ENCODE data around the gene HAT1. TPM values are rescaled to one million over a fixed set of nuclear protein-coding genes. Genes with fewer than 3 reads are reported as not detected.
"Not testable (repeated sequence)": the region's sequence is repeated elsewhere in the genome, so short reads cannot be mapped to it uniquely, and the experiment has no call there.

Gene HAT1, protein sequence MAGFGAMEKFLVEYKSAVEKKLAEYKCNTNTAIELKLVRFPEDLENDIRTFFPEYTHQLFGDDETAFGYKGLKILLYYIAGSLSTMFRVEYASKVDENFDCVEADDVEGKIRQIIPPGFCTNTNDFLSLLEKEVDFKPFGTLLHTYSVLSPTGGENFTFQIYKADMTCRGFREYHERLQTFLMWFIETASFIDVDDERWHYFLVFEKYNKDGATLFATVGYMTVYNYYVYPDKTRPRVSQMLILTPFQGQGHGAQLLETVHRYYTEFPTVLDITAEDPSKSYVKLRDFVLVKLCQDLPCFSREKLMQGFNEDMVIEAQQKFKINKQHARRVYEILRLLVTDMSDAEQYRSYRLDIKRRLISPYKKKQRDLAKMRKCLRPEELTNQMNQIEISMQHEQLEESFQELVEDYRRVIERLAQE
- 10 to 100 TPM; 69.9 to 79.4 (median 79.1) TPM for polyA plus RNA-seq (ENCODE audit: insufficient read length in 3 of 3)

GRCh38 chr2:171922230-171923022 lies at the start of gene HAT1:
TSS of gene HAT1 (plus strand) at chr2:171922461. CDS start at chr2:171922501, 40 bp downstream.
- DNase-seq (ENCODE audit: low read depth in 3 of 3, low spot score in 2 of 3): peak; percentile 95 to 97 (median 96)

DNA sequence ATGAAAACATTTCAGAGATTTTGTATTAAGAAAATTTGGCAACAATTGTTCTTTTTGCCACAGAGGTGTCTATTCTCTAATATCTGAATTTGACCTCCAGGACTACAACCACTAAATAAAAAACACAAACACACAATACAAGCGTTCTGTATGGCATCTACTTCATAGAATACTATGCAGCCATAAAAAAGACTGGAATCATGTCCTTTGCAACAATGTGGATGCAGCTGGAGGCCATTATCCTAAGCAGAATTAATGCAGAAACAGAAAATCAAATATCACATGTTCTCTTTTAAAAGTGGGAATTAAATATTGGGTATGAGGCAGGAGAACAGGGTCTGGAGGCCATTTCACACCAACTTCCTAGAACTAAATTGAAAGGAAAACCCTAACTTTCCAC lies 47.7 kb upstream of the HAT1 start:
- no peak for DNase-seq (ENCODE audit: low read depth in 3 of 3, low spot score in 2 of 3)

DNA sequence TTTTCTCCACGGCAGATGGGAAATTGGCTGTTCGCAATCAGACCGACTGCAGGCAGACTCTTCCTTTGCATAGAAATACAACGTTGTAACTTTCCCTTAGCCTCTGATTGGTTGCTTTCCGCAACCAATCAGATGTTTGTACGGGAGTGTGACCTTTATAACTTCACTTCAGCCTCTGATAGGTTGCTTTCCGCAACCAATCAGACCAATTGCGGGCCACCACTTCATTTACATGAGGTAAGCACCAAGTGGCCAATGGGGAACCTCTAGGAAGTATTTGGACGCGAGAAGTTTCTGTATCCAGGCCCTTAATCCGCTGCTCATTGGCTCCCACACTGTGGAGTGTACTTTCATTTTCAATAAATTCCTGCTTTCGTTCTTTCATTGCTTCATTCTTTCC lies 47.3 kb upstream of the HAT1 start:
- DNase-seq (ENCODE audit: low read depth in 3 of 3, low spot score in 2 of 3): no peak

GRCh38 chr2:171878481-171878993 lies 43.7 kb upstream of the HAT1 start:
- no peak for DNase-seq (ENCODE audit: low read depth in 3 of 3, low spot score in 2 of 3)

- DNase-seq (ENCODE audit: low read depth in 3 of 3, low spot score in 2 of 3): no peak
These were observed 42.4 kb upstream of the HAT1 start for GRCh38 chr2:171879865-171880264.

GRCh38 chr2:171880774-171881173 lies 41.5 kb upstream of the HAT1 start:
- DNase-seq (ENCODE audit: low read depth in 3 of 3, low spot score in 2 of 3): no peak

- DNase-seq (ENCODE audit: low read depth in 3 of 3, low spot score in 2 of 3): no peak
These were observed 40.0 kb upstream of the HAT1 start for GRCh38 chr2:171882089-171882769.

DNA sequence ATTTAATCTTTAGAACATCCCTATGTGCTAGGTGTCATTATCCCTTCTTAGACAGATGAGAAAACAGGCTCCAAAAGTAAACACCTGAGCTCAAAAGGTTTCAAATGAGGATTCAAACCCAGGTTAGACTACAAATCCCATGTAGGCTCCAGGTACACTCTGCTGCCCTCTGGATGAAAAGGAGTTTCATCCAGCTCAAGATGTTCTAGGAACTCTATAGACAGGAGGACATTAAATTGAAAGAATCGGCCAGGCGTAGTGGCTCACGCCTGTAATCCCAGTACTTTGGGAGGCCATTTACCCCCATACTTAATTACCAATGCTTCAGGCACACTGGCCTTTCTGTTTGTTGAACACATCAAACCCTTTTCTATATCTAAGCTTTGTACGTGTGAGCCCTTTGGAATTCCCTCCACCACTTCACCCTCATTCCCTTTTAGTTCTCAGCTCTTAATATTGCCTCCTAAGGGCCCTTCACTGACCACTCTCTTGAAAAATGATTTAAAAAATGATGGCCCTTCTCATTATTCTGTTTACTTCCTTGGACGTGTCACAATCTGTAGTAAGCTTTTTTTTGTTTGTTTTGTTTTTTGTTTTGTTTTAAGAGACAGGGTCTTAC lies 38.9 kb upstream of the HAT1 start:
- no peak for DNase-seq (ENCODE audit: low read depth in 3 of 3, low spot score in 2 of 3)

- no peak for DNase-seq (ENCODE audit: low read depth in 3 of 3, low spot score in 2 of 3)
These were observed 32.9 kb upstream of the HAT1 start for GRCh38 chr2:171889333-171889732.

GRCh38 chr2:171889808-171890207 lies 32.5 kb upstream of the HAT1 start:
- no peak for DNase-seq (ENCODE audit: low read depth in 3 of 3, low spot score in 2 of 3)

DNA sequence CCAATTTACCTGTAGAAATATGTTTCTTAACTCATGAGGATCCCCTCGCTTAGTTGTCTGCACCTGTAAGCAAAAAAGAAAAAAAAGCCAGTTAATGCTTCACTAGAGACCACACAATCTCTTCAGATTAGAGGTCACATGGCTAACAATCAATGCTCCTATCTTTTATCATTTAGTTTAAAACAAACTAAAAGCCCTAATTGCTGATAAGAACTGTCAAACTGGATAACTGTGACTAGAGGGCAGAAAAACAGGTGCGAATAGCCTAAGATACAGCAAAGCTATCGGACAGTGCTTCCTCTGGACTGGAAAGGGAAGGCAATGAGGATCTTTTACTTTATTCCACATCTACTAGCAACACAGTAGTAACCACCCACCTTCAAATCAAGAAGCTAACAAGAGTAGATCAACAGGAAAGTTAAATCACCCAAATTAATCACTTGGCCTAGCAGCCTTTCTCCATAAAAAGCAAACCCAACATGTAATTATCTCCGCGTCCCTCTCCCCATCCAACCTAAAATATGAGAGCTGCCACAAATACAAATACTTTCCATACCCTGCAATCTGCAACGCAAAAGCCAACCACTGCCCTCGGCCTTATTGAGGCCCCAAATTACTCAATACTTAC lies 29.0 kb upstream of the HAT1 start:
- DNase-seq (ENCODE audit: low read depth in 3 of 3, low spot score in 2 of 3): no peak

DNA sequence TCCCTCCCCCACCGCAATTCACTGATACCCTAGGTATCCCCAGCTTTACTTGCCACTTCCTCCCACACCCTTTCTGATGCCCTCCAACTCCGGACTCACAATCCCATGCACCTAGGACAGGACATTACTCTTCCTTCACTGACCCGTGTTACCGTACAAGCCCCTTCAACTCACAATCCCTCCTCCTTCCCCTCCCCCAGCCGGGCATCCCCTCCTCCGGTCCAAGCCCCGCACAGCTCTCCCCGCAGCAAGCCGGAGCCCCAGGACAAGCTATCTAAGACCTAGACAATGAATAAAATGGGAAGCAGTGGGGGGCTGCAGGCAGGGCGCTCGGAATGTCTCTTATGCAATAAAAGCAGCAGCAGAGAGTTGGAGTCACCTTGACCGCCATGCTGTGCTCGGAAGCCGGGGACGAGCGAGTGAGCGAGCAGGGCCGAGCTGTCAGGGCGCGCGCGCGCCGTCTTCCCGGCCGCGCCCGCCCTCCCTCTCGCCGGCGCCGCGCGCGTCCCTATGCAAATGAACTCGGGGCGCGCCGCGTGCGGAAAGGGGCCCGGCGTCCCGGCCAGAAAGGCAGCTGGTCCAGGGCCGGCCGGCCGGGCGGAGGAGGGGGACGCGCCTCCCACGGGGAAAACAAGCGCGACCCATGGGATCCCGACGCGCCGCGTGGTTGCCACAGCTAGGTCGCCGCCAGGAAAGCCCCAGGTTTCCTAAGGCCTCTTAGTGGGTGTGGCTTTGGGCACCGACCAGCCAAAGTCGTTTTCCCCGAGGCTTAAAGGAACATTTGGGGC lies 28.2 kb upstream of the HAT1 start, which contains the start of gene SLC25A12:
Gene SLC25A12, minus strand, starts transcription at position 421 of the 788 bp plus-strand sequence. Its CDS starts 30 bp downstream, at position 391.
- DNase-seq (ENCODE audit: low read depth in 3 of 3, low spot score in 2 of 3): peak; percentile 53 to 82 (median 75)

DNA sequence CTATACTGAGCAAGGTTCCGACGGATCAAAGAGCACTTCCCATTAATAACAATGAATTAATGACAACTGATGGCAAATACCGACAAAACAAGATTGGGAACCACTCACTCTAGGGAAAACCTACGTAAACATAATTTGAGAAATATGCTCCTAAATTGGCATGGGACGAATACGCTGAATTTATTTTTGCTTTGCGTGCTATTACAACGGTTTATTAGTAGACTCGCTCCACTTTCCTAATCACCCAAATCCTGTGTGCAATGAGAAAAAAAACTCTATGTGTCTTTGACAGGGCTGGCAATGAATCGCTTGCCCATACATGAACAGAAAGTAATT lies 27.7 kb upstream of the HAT1 start:
- no peak for DNase-seq (ENCODE audit: low read depth in 3 of 3, low spot score in 2 of 3)

DNA sequence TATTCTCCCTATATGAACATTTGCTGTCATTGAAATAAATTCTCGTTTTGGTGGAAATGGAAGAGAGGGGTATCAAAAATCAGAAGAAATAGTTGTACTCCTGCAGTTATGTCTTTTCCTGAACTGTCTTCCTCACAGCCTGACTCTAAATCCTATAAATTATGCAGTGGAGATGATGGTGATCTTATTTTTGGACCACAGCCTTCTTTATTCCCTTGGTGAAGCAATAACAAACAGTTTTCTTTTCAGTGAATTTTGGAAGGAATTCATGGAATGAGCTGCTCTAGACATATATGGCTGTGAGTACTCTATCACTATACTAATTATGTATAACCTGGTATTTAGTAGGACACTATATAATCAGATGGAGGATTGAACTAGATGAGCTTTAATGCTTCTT lies 26.5 kb upstream of the HAT1 start:
- DNase-seq (ENCODE audit: low read depth in 3 of 3, low spot score in 2 of 3): no peak

DNA sequence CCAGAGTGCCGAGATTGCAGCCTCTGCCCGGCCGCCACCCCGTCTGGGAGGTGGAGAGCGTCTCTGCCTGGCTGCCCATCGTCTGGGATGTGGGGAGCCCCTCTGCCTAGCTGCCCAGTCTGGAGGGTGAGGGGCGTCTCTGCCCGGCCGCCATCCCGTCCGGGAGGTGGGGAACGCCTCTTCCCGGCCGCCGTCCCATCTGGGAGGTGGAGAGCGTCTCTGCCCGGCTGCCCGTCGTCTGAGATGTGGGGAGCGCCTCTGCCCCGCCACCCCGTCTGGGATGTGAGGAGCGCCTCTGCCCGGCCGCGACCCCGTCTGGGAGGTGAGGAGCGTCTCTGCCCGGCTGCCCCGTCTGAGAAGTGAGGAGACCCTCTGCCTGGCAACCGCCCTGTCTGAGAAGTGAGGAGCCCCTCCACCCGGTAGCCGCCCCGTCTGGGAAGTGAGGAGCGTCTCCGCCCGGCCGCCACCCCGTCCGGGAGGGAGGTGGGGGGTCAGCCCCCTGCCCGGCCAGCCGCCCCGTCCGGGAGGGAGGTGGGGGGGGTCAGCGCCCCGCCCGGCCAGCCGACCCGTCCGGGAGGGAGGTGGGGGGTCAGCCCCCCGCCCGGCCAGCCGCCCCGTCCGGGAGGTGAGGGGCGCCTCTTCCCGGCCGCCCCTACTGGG lies 22.5 kb upstream of the HAT1 start:
- not testable (repeated sequence) for DNase-seq (ENCODE audit: low read depth in 3 of 3, low spot score in 2 of 3)

- DNase-seq (ENCODE audit: low read depth in 3 of 3, low spot score in 2 of 3): no peak
These were observed 19.3 kb upstream of the HAT1 start for GRCh38 chr2:171902840-171903420.

- no peak for DNase-seq (ENCODE audit: low read depth in 3 of 3, low spot score in 2 of 3)
These were observed 14.0 kb upstream of the HAT1 start for GRCh38 chr2:171908235-171908634.

GRCh38 chr2:171909266-171909665 lies 13.0 kb upstream of the HAT1 start:
- no peak for DNase-seq (ENCODE audit: low read depth in 3 of 3, low spot score in 2 of 3)
